Tibial artery (tissue), 4 donors: ENCODE data around the gene RAD51B.

Experiments used
- DNase-seq, 2 donors: peaks; one replicate each; pipeline ENCODE4 v3.0.0-alpha.2; 2019
- H3K27ac ChIP-seq, 2 donors: fragments of 200-600 bp; sonication (generic) in 1 of 2; 1 replicate in 1 of 2; 2 replicates in 1 of 2; pipeline ENCODE4 v1.5.1; 2018 to 2019; ENCODE audit warnings: mild to moderate bottlenecking in 1 of 2
- H3K27me3 ChIP-seq, 2 donors: fragments of 200-600 bp; sonication (generic) in 1 of 2; one replicate each; pipeline versions ENCODE4 v1.5.1 to v1.6.0; 2016 to 2019
- H3K36me3 ChIP-seq, 3 donors: fragments of 200-600 bp; sonication (generic) in 2 of 3; one replicate each; pipeline ENCODE4 v1.5.1; 2016 to 2019; ENCODE audit warnings: mild to moderate bottlenecking in 2 of 3
- H3K4me1 ChIP-seq, 4 donors: fragments of 200-600 bp; sonication (generic) in 2 of 4; 1 replicate in 3 of 4; 2 replicates in 1 of 4; pipeline ENCODE4 v1.5.1; 2016 to 2019
- H3K4me3 ChIP-seq, 2 donors: fragments of 200-600 bp; sonication (generic) in 1 of 2; 1 replicate in 1 of 2; 2 replicates in 1 of 2; pipeline ENCODE4 v1.5.1; 2018 to 2019; ENCODE audit warnings: mild to moderate bottlenecking in 2 of 2
- H3K9me3 ChIP-seq, 3 donors: fragments of 200-600 bp; sonication (generic) in 1 of 3; one replicate each; pipeline ENCODE4 v1.5.1; 2016 to 2019
- intact Hi-C: fragments of 100-400 bp; cut with DNase I; formaldehyde crosslinking; loops from one replicate; pipeline ENCODE4 v1.15.0; 2023; ENCODE audit warnings: low total_unique reads
- TF ChIP-seq, protein P1 (sequence below), 2 experiments: fragments of 200-600 bp in 1 of 2; fragments of 450-650 bp in 1 of 2; IDR thresholded peaks; one replicate each; pipeline ENCODE4 v1.5.1; 2017 to 2019; ENCODE audit warnings: antibody characterized with exemption in 2 of 2, mild to moderate bottlenecking in 1 of 2, moderate library complexity in 1 of 2

RAD51B gene

GRCh38 chr14:68243450-68244010 is 424.0 kb downstream of the RAD51B start:
- no peaks in the 10 kb centered on the region for H3K36me3 ChIP-seq
- peak overlapping the region in 1 of 2 donors; percentile 87 for H3K27ac ChIP-seq
- H3K27me3 ChIP-seq: no peaks in the 10 kb centered on the region
- peaks cover 0 to 54% (median 40%) of the 10 kb centered on the region in 4 donors for H3K4me1 ChIP-seq
- DNase-seq: no peak
- H3K4me3 ChIP-seq: no peak overlapping the region
- no peaks in the 10 kb centered on the region for H3K9me3 ChIP-seq
- TF ChIP-seq, protein P1, sequence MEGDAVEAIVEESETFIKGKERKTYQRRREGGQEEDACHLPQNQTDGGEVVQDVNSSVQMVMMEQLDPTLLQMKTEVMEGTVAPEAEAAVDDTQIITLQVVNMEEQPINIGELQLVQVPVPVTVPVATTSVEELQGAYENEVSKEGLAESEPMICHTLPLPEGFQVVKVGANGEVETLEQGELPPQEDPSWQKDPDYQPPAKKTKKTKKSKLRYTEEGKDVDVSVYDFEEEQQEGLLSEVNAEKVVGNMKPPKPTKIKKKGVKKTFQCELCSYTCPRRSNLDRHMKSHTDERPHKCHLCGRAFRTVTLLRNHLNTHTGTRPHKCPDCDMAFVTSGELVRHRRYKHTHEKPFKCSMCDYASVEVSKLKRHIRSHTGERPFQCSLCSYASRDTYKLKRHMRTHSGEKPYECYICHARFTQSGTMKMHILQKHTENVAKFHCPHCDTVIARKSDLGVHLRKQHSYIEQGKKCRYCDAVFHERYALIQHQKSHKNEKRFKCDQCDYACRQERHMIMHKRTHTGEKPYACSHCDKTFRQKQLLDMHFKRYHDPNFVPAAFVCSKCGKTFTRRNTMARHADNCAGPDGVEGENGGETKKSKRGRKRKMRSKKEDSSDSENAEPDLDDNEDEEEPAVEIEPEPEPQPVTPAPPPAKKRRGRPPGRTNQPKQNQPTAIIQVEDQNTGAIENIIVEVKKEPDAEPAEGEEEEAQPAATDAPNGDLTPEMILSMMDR (IDR thresholded peaks at IDR 0.05): no peak
- intact Hi-C loops: loop anchor here (10.0 kb wide), 2 partner anchors 301 to 571 kb away; no protein-coding TSS in a partner anchor

- no peak overlapping the region for H3K4me3 ChIP-seq
- peak overlapping the region; percentile 87 to 89 for H3K27ac ChIP-seq
- H3K4me1 ChIP-seq: peaks cover 0 to 60% (median 48%) of the 10 kb centered on the region in 4 donors
- no peaks in the 10 kb centered on the region for H3K36me3 ChIP-seq
- H3K9me3 ChIP-seq: no peaks in the 10 kb centered on the region
- no peaks in the 10 kb centered on the region for H3K27me3 ChIP-seq
- no peak for DNase-seq
- intact Hi-C loops: loop anchor here (10.0 kb wide), 2 partner anchors 300 to 570 kb away; no protein-coding TSS in a partner anchor
- TF ChIP-seq, protein P1 (IDR thresholded peaks at IDR 0.05): no peak
These were observed 424.8 kb downstream of the RAD51B start for GRCh38 chr14:68244262-68244980.

DNA sequence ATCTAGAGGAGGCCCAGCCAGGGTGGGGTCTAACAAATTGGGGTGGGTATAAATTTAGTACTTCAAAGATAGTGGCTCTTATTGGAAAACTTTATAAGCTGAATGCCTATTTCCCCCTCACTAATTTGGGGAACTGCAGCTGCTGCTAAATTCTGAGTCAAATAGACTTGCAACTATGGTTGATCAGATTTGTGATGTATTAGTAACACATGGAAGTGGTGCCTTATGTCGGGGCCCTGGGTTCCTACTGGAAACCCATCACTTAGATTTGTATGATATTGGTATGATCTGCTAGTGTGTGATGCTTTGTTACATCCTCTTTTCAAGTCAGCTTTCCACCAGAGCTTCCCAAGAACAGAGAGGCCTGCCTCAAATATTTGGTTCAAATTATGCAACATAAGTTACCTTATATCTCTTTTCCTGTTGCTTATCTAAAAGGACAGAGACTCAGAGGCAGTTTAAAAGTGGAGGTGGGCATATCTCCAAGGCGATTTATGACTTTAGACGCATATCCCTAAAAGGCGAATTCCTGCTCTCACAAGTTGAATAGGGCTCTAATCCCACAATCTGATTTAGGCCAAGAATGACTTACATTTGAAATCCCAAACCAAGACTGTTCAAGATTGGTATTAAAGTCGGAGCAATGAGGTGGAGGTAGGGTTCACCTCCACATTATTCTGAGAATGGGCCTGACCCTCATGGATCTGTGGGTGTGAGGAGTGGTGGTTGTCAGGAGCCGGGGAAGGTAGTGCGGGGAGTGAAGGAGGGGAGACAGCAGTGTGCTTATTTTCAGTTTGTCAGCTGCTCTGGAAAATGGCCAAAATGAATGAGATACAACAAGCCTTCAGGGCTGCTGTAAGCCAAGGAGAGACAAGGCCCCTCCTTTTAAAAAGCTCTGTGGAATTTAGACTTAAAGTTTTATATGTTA is 425.8 kb downstream of the RAD51B start:
- no peak for DNase-seq
- H3K27me3 ChIP-seq: no peaks in the 10 kb centered on the region
- no peak overlapping the region for H3K4me3 ChIP-seq
- H3K9me3 ChIP-seq: no peaks in the 10 kb centered on the region
- TF ChIP-seq, protein P1 (IDR thresholded peaks at IDR 0.05): no peak
- H3K27ac ChIP-seq: peak overlapping the region; percentile 87 to 89
- H3K36me3 ChIP-seq: no peaks in the 10 kb centered on the region
- intact Hi-C loops: loop anchor here (5.0 to 10.0 kb wide), 4 partner anchors 299 to 569 kb away; no protein-coding TSS in a partner anchor
- peaks cover 0 to 66% (median 55%) of the 10 kb centered on the region in 4 donors for H3K4me1 ChIP-seq

DNA sequence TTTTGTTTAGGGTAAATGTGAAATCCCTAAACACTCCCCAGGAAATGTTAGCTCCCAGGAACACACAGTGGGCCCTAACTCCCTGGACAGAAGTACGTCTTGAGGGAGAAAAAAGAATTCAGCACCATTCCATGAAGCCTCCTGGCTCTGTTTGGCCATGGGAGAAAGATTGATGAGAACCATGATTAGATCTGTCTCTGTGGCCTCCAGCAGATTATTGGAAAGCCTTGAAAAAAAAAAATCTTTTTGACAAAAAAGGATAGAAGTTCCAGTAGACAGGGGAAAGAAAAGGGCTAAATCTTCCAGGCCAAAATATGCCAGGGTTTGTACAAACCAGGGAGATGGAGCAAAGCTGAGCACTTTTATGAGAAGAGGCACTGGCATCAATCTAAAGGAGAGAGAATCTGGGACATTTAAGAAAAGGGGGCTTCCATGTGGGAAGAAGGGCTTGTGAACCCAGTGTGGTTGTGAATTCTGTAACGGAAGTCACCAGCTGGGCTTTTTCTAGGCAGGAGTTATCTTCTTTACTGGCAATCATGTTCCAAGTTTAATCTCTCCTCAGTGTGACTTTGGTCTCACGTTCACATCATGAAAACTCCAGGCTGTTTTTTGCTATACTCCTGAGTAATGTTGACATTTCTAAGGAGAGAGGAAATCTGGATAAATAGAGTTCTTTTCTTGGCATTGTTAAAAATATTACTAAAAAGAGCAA is 426.7 kb downstream of the RAD51B start:
- Histone ChIP-seq H3K9me3 (no peaks in the 10 kb centered on the region), H3K4me1 (peaks cover 0 to 74% (median 64%) of the 10 kb centered on the region in 4 donors), H3K27ac (peak overlapping the region; percentile 87 to 89), H3K4me3 (no peak overlapping the region), H3K27me3 (no peaks in the 10 kb centered on the region), H3K36me3 (no peaks in the 10 kb centered on the region)
- TF ChIP-seq, protein P1 (IDR thresholded peaks at IDR 0.05): no peak
- intact Hi-C loops: loop anchor here (5.0 to 10.0 kb wide), 4 partner anchors 299 to 569 kb away; no protein-coding TSS in a partner anchor
- no peak for DNase-seq

DNA sequence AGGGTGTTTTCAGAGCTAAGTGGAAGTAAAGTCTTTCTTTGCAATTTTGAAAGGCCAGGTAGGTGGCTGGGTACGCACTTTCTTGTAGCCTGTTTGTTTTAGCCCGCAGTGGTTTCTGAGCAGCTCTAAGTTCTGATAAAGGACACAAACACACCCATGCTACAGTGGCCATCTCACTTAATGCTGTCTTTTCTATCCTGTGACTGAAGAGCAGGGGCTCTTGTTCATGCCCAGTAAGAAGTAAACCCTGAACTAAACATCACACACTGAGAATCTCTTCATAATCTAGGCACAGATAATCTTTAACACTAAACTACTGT is 427.2 kb downstream of the RAD51B start:
- H3K4me3 ChIP-seq: no peak overlapping the region
- TF ChIP-seq, protein P1 (IDR thresholded peaks at IDR 0.05): no peak
- no peaks in the 10 kb centered on the region for H3K36me3 ChIP-seq
- no peaks in the 10 kb centered on the region for H3K9me3 ChIP-seq
- peak overlapping the region; percentile 87 to 89 for H3K27ac ChIP-seq
- DNase-seq: no peak
- no peaks in the 10 kb centered on the region for H3K27me3 ChIP-seq
- peaks cover 0 to 78% (median 67%) of the 10 kb centered on the region in 4 donors for H3K4me1 ChIP-seq
- intact Hi-C loops: loop anchor here (5.0 to 10.0 kb wide), 4 partner anchors 298 to 568 kb away; no protein-coding TSS in a partner anchor
